ENCODE measurements around the gene VSIR. TPM values are rescaled to one million over a fixed set of nuclear protein-coding genes. Genes with fewer than 3 reads are reported as not detected.

The VSIR gene
- total and polyA plus RNA-seq, 9 of the 15 experiments (the other 6 are each of a cell fraction or from before 2014, with no cell fraction given): 0.14 to 20.5 (median 9.3) TPM

GRCh38 chr10:71797533-71798307, 24.4 kb upstream of the VSIR start (continued):
- TF ChIP-seq ARID3B (CRISPR knock-in tag; IDR thresholded peaks at IDR 0.05; ENCODE audit: borderline replicate concordance) (0 out of 2 replicates have a peak, but pooled peaks have one; percentile 27), CEBPB (tag; IDR thresholded peaks at IDR 0.05) (no peak), RBM34 (IDR thresholded peaks at IDR 0.05; ENCODE audit: borderline replicate concordance, insufficient read depth, low read length) (no peak), ZNF75A (CRISPR knock-in tag; IDR thresholded peaks at IDR 0.05) (no peak), ATF7 (IDR thresholded peaks at IDR 0.05) (peak; percentile 64; the same call in 1 of the 2 replicates), HDAC1 (IDR thresholded peaks at IDR 0.05) (peak in 1 of 2 experiments; percentile 75; a peak in 2 of 4 replicates), GATAD2B (IDR thresholded peaks at IDR 0.05; ENCODE audit: borderline replicate concordance) (peak; percentile 76), HDAC3 (IDR thresholded peaks at IDR 0.05; ENCODE audit: borderline replicate concordance, partially characterized antibody) (no peak), KLF1 (tag; IDR thresholded peaks at IDR 0.05) (no peak), PBX2 (CRISPR knock-in tag; IDR thresholded peaks at IDR 0.05; ENCODE audit: low read depth) (no peak), PBX2 (tag; conservative IDR thresholded peaks at IDR 0.05; ENCODE audit: low read depth) (no peak), RBM15 (IDR thresholded peaks at IDR 0.05; ENCODE audit: insufficient read depth, low read length) (no peak), ETS2 (tag; IDR thresholded peaks at IDR 0.05; ENCODE audit: borderline replicate concordance, poor library complexity, severe bottlenecking) (no peak), NR2C1 (IDR thresholded peaks at IDR 0.05) (0 out of 2 replicates have a peak, but pooled peaks have one; percentile 20), NR2C1 (tag; IDR thresholded peaks at IDR 0.05) (peak; percentile 65), NFIC (IDR thresholded peaks at IDR 0.05) (peak; percentile 87), MEF2A (IDR thresholded peaks at IDR 0.05; ENCODE audit: control insufficient read depth, low read depth, low read length) (no peak), NR0B1 (IDR thresholded peaks at IDR 0.05; ENCODE audit: partially characterized antibody) (no peak)
- TF ChIP-seq, protein P1, sequence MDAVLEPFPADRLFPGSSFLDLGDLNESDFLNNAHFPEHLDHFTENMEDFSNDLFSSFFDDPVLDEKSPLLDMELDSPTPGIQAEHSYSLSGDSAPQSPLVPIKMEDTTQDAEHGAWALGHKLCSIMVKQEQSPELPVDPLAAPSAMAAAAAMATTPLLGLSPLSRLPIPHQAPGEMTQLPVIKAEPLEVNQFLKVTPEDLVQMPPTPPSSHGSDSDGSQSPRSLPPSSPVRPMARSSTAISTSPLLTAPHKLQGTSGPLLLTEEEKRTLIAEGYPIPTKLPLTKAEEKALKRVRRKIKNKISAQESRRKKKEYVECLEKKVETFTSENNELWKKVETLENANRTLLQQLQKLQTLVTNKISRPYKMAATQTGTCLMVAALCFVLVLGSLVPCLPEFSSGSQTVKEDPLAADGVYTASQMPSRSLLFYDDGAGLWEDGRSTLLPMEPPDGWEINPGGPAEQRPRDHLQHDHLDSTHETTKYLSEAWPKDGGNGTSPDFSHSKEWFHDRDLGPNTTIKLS (IDR thresholded peaks at IDR 0.05; ENCODE audit: borderline replicate concordance, low read depth): peak; percentile 32; the same call in 1 of the 2 replicates
